OCI-LY1 (cell line): ENCODE results near the gene PEX11B.

Source experiments
- H2AFZ ChIP-seq: fragments of 200-600 bp; sonication (generic), shearing (Covaris generic); 2 replicates; pipeline ENCODE4 v1.6.0; 2014; ENCODE audit warnings: antibody characterized with exemption, mild to moderate bottlenecking, low read length
- H3F3A ChIP-seq: fragments of 200-600 bp; sonication (generic), shearing (Covaris generic); 2 replicates; pipeline ENCODE4 v1.6.0; 2014; ENCODE audit warnings: mild to moderate bottlenecking, antibody characterized with exemption, low read length, moderate library complexity; ENCODE audit not compliant: insufficient read depth
- H3K27ac ChIP-seq: fragments of 200-600 bp; sonication (generic); 2 replicates; pipeline ENCODE4 v1.5.1; 2014; ENCODE audit warnings: low read length, mixed run types, mild to moderate bottlenecking, low read depth; ENCODE audit not compliant: poor library complexity, severe bottlenecking
- H3K27me3 ChIP-seq: fragments of 200-600 bp; sonication (generic); 2 replicates; pipeline ENCODE4 v1.6.0; 2014; ENCODE audit warnings: antibody characterized with exemption, mild to moderate bottlenecking, low read length, moderate library complexity; ENCODE audit not compliant: insufficient read depth
- H3K36me3 ChIP-seq: fragments of 200-600 bp; sonication (generic); 2 replicates; pipeline ENCODE4 v1.6.1; 2014; ENCODE audit warnings: mild to moderate bottlenecking, antibody characterized with exemption, low read length, moderate library complexity, mixed read lengths; ENCODE audit not compliant: insufficient read depth
- H3K4me1 ChIP-seq: fragments of 200-600 bp; sonication (generic); 2 replicates; pipeline ENCODE4 v1.5.1; 2014; ENCODE audit warnings: mild to moderate bottlenecking, low read length, moderate library complexity; ENCODE audit not compliant: insufficient read depth, severe bottlenecking
- H3K4me2 ChIP-seq: fragments of 200-600 bp; sonication (generic), shearing (Covaris generic); 2 replicates; pipeline ENCODE4 v1.6.1; 2014; ENCODE audit warnings: low read length
- H3K4me3 ChIP-seq: fragments of 200-600 bp; sonication (generic); 2 replicates; pipeline ENCODE4 v1.5.1; 2014; ENCODE audit warnings: low read length, low read depth, mild to moderate bottlenecking, mixed read lengths; ENCODE audit not compliant: poor library complexity, severe bottlenecking
- H3K79me2 ChIP-seq: fragments of 200-600 bp; shearing (Covaris generic); 2 replicates; pipeline ENCODE4 v1.6.1; 2016; ENCODE audit warnings: mixed run types, low read length, mixed read lengths; ENCODE audit not compliant: insufficient read depth
- H3K9ac ChIP-seq: fragments of 200-600 bp; sonication (generic), shearing (Covaris generic); 2 replicates; pipeline ENCODE4 v1.6.1; 2014; ENCODE audit warnings: mild to moderate bottlenecking, low read length, mixed read lengths
- H3K9me2 ChIP-seq: fragments of 200-600 bp; sonication (generic), shearing (Covaris generic); 2 replicates; pipeline ENCODE4 v1.6.1; 2014; ENCODE audit warnings: low read depth, mild to moderate bottlenecking, low read length, mixed read lengths
- H3K9me3 ChIP-seq: fragments of 200-600 bp; shearing (Covaris generic); 2 replicates; pipeline ENCODE4 v1.6.1; 2014; ENCODE audit warnings: low read length, mixed read lengths
- H4K20me1 ChIP-seq: fragments of 200-600 bp; sonication (generic), shearing (Covaris generic); 2 replicates; pipeline ENCODE4 v1.6.0; 2016; ENCODE audit warnings: mild to moderate bottlenecking, low read length; ENCODE audit not compliant: insufficient read depth
- EZH2 ChIP-seq: fragments of 200-600 bp; sonication (generic), shearing (Covaris generic); IDR thresholded peaks from 2 replicates; pipeline ENCODE4 v1.8.0; 2017; ENCODE audit warnings: borderline replicate concordance, mixed run types, mild to moderate bottlenecking, antibody characterized with exemption, low read length, moderate library complexity, mixed read lengths
- TF ChIP-seq, protein P1 (sequence below): fragments of 200-600 bp; sonication (generic), shearing (Covaris generic); IDR thresholded peaks from 2 replicates; pipeline ENCODE4 v1.5.1; 2017; ENCODE audit warnings: mild to moderate bottlenecking, antibody characterized with exemption, low read length, moderate library complexity, mixed read lengths

PEX11B gene

DNA sequence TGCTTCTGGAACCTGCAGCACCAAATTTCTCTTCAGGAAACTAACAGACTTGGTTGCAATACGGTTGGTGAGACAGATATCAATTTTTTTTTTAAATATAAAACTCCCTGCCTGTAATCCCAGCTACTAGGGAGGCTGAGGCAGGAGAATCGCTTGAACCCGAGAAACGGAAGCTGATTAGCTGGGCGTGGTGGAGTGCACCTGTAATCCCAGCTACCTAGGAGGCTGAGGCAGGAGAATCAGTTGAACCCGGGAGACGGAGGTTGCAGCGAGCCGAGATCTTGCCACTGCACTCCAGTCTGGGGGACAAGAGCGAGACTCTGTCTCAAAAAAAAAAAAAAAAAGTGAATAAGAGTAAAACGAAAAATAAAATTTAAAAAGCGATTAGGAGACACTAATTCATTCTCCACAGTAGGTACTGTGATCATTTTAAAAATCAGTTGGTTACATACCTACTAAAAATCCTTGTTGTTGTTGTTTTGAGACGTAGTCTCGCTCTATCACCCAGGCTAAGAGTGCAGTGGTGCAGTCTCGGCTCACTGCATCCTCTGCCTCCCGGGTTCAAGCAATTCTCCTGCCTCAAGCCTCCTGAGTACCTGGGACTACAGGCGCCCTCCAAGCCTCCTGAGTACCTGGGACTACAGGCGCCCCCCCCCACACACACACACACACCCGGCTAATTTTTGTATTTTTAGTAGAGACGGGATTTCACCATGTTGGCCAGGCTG, 9.6 kb upstream of the PEX11B start:
- H4K20me1 ChIP-seq: no peaks in the 10 kb centered on the region
- TF ChIP-seq, protein P1, sequence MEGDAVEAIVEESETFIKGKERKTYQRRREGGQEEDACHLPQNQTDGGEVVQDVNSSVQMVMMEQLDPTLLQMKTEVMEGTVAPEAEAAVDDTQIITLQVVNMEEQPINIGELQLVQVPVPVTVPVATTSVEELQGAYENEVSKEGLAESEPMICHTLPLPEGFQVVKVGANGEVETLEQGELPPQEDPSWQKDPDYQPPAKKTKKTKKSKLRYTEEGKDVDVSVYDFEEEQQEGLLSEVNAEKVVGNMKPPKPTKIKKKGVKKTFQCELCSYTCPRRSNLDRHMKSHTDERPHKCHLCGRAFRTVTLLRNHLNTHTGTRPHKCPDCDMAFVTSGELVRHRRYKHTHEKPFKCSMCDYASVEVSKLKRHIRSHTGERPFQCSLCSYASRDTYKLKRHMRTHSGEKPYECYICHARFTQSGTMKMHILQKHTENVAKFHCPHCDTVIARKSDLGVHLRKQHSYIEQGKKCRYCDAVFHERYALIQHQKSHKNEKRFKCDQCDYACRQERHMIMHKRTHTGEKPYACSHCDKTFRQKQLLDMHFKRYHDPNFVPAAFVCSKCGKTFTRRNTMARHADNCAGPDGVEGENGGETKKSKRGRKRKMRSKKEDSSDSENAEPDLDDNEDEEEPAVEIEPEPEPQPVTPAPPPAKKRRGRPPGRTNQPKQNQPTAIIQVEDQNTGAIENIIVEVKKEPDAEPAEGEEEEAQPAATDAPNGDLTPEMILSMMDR: no peak
- TF ChIP-seq EZH2: no peak
- H3K27me3 ChIP-seq: no peaks in the 10 kb centered on the region
- peaks cover 3% of the 10 kb centered on the region; the same call in 1 of the 2 replicates for H3F3A ChIP-seq
- peak overlapping the region; percentile 96 for H3K27ac ChIP-seq
- H3K4me1 ChIP-seq: peaks cover 35% of the 10 kb centered on the region
- H3K9me2 ChIP-seq: no peaks in the 10 kb centered on the region
- no peaks in the 10 kb centered on the region for H3K9me3 ChIP-seq
- peaks cover 9% of the 10 kb centered on the region for H3K79me2 ChIP-seq
- H3K4me2 ChIP-seq: peak overlapping the region; percentile 74
- H3K36me3 ChIP-seq: peaks cover 23% of the 10 kb centered on the region
- H3K4me3 ChIP-seq: peak overlapping the region; percentile 85
- H2AFZ ChIP-seq: no peak overlapping the region
- peak overlapping the region; percentile 98 for H3K9ac ChIP-seq

DNA sequence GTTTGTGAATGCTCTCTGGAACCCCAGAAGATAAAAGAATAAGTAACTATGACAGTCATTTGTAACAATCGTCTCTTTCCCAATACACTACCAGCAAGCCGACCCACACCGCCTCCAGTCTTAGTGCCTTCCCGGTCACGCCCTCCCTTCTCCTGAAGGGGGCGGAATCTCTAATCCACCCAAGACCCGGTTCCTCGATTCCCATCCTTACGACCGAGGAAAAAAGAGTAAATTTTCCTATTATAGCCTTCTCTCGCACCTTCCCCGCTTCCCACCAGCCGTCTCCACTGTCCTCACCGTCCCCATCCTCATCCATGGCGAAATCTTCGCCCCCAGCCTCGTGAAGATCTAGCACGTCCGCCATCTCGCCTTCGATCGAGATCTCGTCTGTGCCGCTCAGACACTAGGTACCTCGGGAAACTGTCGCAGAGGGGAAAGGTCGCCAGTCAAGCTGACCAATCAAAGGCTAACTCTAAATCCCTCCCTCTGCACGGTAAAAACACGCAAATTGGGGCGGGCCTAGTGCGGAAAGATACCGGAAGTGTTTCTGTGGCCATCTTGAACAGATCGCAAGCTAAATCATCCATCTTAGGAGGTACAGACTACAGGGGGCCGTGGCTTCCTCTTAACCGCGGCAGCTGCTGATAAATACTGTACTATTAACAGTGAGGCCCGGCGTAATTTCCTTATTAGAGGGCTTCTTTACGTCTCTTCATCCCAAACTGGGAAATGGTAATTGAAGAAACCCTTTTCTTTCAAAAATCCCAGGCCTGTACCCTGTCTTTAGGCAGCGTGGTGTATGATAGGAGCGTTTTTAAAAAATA, 8.8 kb upstream of the PEX11B start, which contains the start of gene RBM8A:
TSS of gene RBM8A (minus strand) at position 422 of the 824 bp plus-strand sequence. CDS start at position 364, 58 bp downstream.
- Histone ChIP-seq H4K20me1 (no peaks in the 10 kb centered on the region), H3K79me2 (peaks cover 9% of the 10 kb centered on the region), H3K4me2 (peak within 1 kb of the TSS; percentile 87), H2AFZ (no peak within 1 kb of the TSS), H3K4me3 (peak within 1 kb of the TSS; percentile 85), H3K9me2 (no peaks in the 10 kb centered on the region), H3K9ac (peak within 1 kb of the TSS; percentile 98), H3K27me3 (no peaks in the 10 kb centered on the region), H3K4me1 (peaks cover 27% of the 10 kb centered on the region), H3K27ac (peak within 1 kb of the TSS; percentile 96), H3K36me3 (peaks cover 25% of the 10 kb centered on the region), H3F3A (peaks cover 4% of the 10 kb centered on the region; the same call in 1 of the 2 replicates), H3K9me3 (no peaks in the 10 kb centered on the region)
- TF ChIP-seq EZH2: no peak
- TF ChIP-seq, protein P1: peak; percentile 68

DNA sequence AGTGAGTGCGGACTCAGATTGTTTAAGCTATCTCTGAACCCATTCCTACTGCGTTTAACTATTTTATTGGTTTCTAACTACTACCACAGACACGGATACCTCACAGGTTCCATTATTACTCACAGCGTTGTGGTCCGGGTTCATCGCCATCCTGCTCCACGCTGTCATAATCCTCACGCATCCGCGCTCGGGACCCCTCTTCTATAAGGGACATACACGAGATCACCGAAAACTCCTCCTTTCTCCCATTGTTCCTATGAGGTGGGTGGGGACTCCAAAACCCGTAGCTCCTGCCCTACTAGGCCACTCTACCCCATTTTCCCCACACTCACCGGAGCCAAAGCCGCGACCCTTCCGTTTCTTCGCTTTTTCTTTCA, 8.2 kb upstream of the PEX11B start:
- Histone ChIP-seq H3K27ac (peak overlapping the region; percentile 96), H3K4me2 (peak overlapping the region; percentile 87), H3K79me2 (peaks cover 9% of the 10 kb centered on the region), H3K36me3 (peaks cover 25% of the 10 kb centered on the region), H3K9ac (peak overlapping the region; percentile 98), H3K4me3 (peak overlapping the region; percentile 85), H4K20me1 (no peaks in the 10 kb centered on the region), H2AFZ (no peak overlapping the region), H3K4me1 (peaks cover 22% of the 10 kb centered on the region), H3F3A (peaks cover 4% of the 10 kb centered on the region; the same call in 1 of the 2 replicates), H3K27me3 (no peaks in the 10 kb centered on the region), H3K9me2 (no peaks in the 10 kb centered on the region), H3K9me3 (no peaks in the 10 kb centered on the region)
- TF ChIP-seq EZH2: no peak
- TF ChIP-seq, protein P1: no peak
